Smooth muscle cell (in vitro differentiated cells): ENCODE measurements around the gene PRKAA2. TPM values are rescaled to one million over a fixed set of nuclear protein-coding genes. Genes with fewer than 3 reads are reported as not detected.

ENCODE experiments used
- DNase-seq: peaks from one replicate; lab custom pipeline; 2025; ENCODE audit not compliant: unreplicated experiment; lab: John Stamatoyannopoulos, UW
- H2AFZ ChIP-seq: fragments of 200-600 bp; sonication (generic); 2 replicates; pipeline ENCODE4 v1.6.0; 2016; ENCODE audit warnings: antibody characterized with exemption, low read depth, mild to moderate bottlenecking
- H3F3A ChIP-seq: fragments of 200-600 bp; sonication (generic); 2 replicates; pipeline ENCODE4 v1.6.0; 2017; ENCODE audit warnings: antibody characterized with exemption, low read depth
- H3K27ac ChIP-seq: fragments of 200-600 bp; sonication (generic); 2 replicates; pipeline ENCODE4 v1.5.1; 2016; ENCODE audit warnings: low read depth, mild to moderate bottlenecking
- H3K27me3 ChIP-seq: fragments of 200-600 bp; sonication (generic); 2 replicates; pipeline ENCODE4 v1.6.1; 2016; ENCODE audit warnings: low read depth, mild to moderate bottlenecking
- H3K36me3 ChIP-seq: fragments of 200-600 bp; sonication (generic); 2 replicates; pipeline ENCODE4 v1.5.1; 2016; ENCODE audit warnings: low read depth
- H3K4me1 ChIP-seq: fragments of 200-600 bp; sonication (generic); 2 replicates; pipeline ENCODE4 v1.5.1; 2016; ENCODE audit warnings: low read depth
- H3K4me2 ChIP-seq: fragments of 200-600 bp; sonication (generic); 2 replicates; pipeline ENCODE4 v1.6.0; 2016; ENCODE audit warnings: mild to moderate bottlenecking
- H3K4me3 ChIP-seq: fragments of 200-600 bp; sonication (generic); 2 replicates; pipeline ENCODE4 v1.5.1; 2016; ENCODE audit warnings: mild to moderate bottlenecking
- H3K79me2 ChIP-seq: fragments of 200-600 bp; sonication (generic); 2 replicates; pipeline ENCODE4 v1.6.0; 2016; ENCODE audit warnings: low read depth, mild to moderate bottlenecking
- H3K9ac ChIP-seq: fragments of 200-600 bp; sonication (generic); 2 replicates; pipeline ENCODE4 v1.6.0; 2016; ENCODE audit warnings: low read depth
- H3K9me3 ChIP-seq: fragments of 200-600 bp; sonication (generic); replicated peaks from 2 replicates; pipeline ENCODE4 v1.5.1; 2016; ENCODE audit warnings: low read depth
- H4K20me1 ChIP-seq: fragments of 200-600 bp; sonication (generic); 2 replicates; pipeline ENCODE4 v1.6.0; 2016; ENCODE audit warnings: low read depth
- WGBS: methylation state at CpG from one replicate; pipeline ENCODE4 v1.1.7; 2016; ENCODE audit warnings: low lambda C conversion rate; 5-methylcytosine and 5-hydroxymethylcytosine counted together
- polyA plus RNA-seq: library from polyadenylated mRNA; unstranded; fragments of >200 nt; fragmentation: Nextera tagmentation; extraction: Ambion mirVana; gene quantifications from 2 replicates; pipeline ENCODE4 v1.2.1, GENCODE V29; 2016
- total RNA-seq: library from RNA; depleted of rRNA; stranded (reverse); fragments of >200 nt; gene quantifications from 2 replicates; pipeline ENCODE4 v1.2.3, GENCODE V29; 2014
- TF ChIP-seq, protein P1 (sequence below): fragments of 200-600 bp; sonication (generic); IDR thresholded peaks from 2 replicates; pipeline ENCODE4 v1.5.1; 2017; ENCODE audit warnings: borderline replicate concordance, mild to moderate bottlenecking, antibody characterized with exemption; ENCODE audit not compliant: insufficient read depth, poor library complexity, severe bottlenecking

Gene PRKAA2
- total and polyA plus RNA-seq, 2 experiments from 2014 or later: 0.17 to 1.3 TPM

DNA sequence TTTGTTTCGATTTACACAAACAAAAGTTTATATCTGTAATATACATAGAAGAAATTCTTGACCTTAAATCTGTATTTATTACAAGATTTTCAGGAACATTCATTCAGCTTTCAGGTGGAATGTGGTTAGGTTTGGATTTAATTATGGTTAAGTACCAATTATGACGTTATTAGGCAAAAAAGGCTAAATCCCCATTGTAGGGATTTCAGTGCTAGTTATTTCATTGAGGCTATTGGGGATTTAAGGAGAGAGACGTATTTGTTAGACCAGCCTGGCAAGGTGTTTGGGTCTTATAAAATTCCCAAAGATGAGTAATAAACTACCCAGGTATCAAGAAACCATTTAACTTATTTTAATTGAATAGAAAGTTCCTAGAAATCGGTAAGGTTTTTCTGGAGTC lies 26.0 kb downstream of the PRKAA2 start:
- no peak for DNase-seq
- 95% methylated on average over 4 of the region's 4 CpGs for WGBS

DNA sequence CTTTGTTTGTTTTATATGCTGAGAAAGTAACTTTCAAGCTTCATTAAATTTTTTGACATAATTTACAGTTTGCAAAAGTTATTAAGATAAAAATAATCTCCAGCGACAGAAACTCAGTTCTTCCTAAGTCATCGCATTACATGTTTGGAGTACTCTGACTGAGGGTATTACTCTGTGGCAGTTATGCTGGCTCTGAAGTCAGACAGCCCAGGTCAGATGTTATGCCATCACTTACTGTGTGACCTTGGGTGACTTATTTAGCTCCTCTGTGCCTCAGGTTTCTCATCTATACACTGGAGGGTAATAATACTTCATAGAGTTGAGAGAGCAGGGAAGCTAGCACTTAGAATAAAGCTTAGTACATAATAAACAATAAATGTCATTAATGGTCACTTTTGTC lies 26.4 kb downstream of the PRKAA2 start:
- Histone ChIP-seq H3K4me2 (no peak overlapping the region), H4K20me1 (no peaks in the 10 kb centered on the region), H3K4me1 (no peaks in the 10 kb centered on the region), H3K27ac (no peak overlapping the region), H3K27me3 (no peaks in the 10 kb centered on the region), H3K79me2 (no peaks in the 10 kb centered on the region), H3K4me3 (no peak overlapping the region), H3K9me3 (no peaks in the 10 kb centered on the region), H3K9ac (no peak overlapping the region), H3K36me3 (no peaks in the 10 kb centered on the region), H2AFZ (no peak overlapping the region), H3F3A (no peaks in the 10 kb centered on the region)
- no peak for DNase-seq
- WGBS: 92% methylated on average over 2 of the region's 2 CpGs
- TF ChIP-seq, protein P1, sequence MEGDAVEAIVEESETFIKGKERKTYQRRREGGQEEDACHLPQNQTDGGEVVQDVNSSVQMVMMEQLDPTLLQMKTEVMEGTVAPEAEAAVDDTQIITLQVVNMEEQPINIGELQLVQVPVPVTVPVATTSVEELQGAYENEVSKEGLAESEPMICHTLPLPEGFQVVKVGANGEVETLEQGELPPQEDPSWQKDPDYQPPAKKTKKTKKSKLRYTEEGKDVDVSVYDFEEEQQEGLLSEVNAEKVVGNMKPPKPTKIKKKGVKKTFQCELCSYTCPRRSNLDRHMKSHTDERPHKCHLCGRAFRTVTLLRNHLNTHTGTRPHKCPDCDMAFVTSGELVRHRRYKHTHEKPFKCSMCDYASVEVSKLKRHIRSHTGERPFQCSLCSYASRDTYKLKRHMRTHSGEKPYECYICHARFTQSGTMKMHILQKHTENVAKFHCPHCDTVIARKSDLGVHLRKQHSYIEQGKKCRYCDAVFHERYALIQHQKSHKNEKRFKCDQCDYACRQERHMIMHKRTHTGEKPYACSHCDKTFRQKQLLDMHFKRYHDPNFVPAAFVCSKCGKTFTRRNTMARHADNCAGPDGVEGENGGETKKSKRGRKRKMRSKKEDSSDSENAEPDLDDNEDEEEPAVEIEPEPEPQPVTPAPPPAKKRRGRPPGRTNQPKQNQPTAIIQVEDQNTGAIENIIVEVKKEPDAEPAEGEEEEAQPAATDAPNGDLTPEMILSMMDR: no peak

More for the DNA sequence above, 26.0 kb downstream of the PRKAA2 start:
- H3F3A ChIP-seq: no peaks in the 10 kb centered on the region
- no peak overlapping the region for H3K27ac ChIP-seq
- no peak overlapping the region for H3K9ac ChIP-seq
- no peaks in the 10 kb centered on the region for H3K36me3 ChIP-seq
- H3K4me3 ChIP-seq: no peak overlapping the region
- no peaks in the 10 kb centered on the region for H4K20me1 ChIP-seq
- H3K4me1 ChIP-seq: no peaks in the 10 kb centered on the region
- no peaks in the 10 kb centered on the region for H3K79me2 ChIP-seq
- H3K4me2 ChIP-seq: no peak overlapping the region
- H3K27me3 ChIP-seq: no peaks in the 10 kb centered on the region
- TF ChIP-seq, protein P1: no peak
- H3K9me3 ChIP-seq: no peaks in the 10 kb centered on the region
- H2AFZ ChIP-seq: no peak overlapping the region

DNA sequence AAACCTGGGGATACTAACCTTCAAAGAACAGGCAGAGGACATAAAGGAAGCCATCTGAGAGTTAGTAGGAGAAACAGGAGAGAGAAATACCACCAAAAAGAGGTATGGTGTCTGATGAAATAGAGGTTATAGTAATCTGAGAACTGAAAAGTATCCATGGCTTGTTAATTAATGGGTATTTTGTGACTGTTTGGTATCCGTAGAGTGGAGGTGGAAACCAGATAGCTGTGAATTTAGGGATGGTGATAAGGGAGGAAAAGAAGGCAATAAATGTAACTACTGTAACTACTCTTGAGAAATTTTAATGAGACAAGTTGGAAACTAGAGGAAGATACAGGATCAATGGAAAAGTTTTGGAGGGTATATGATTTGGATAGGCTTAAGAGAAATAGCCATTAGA lies 27.5 kb downstream of the PRKAA2 start:
- no peaks in the 10 kb centered on the region for H4K20me1 ChIP-seq

DNA sequence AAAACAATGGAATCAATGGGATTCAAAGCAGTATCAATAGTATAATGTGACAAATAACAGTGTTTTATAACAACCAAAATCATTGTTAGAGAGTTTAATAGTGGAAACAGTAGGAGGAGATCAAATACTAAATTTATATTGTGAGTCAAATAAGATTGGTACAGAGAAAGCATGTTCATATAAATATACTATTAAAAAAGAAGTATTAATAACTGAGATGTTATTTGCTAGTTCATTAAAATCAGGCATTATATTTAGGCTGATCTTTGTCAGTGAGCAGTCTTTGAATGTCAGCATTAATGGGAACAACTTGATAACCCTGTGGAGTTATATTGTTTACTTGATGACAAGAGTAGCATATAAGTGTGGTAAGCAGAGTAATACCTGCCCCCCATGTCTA lies 30.6 kb downstream of the PRKAA2 start:
- H3K27me3 ChIP-seq: no peaks in the 10 kb centered on the region
- no peak overlapping the region for H3K27ac ChIP-seq
- H4K20me1 ChIP-seq: no peaks in the 10 kb centered on the region
- no peak overlapping the region for H3K9ac ChIP-seq
- H3F3A ChIP-seq: peaks cover 5% of the 10 kb centered on the region
- TF ChIP-seq, protein P1: no peak
- no peak overlapping the region for H2AFZ ChIP-seq
- H3K4me1 ChIP-seq: no peaks in the 10 kb centered on the region
- no peak overlapping the region for H3K4me3 ChIP-seq
- H3K9me3 ChIP-seq: no peaks in the 10 kb centered on the region
- no peaks in the 10 kb centered on the region for H3K79me2 ChIP-seq
- no peak overlapping the region for H3K4me2 ChIP-seq
- no peaks in the 10 kb centered on the region for H3K36me3 ChIP-seq
- no peak for DNase-seq

More for the DNA sequence above, 27.5 kb downstream of the PRKAA2 start:
- no peaks in the 10 kb centered on the region for H3K27me3 ChIP-seq
- H3K4me1 ChIP-seq: no peaks in the 10 kb centered on the region
- H3K4me3 ChIP-seq: no peak overlapping the region
- no peak overlapping the region for H3K27ac ChIP-seq
- 65% methylated on average over 1 of the region's 1 CpG for whole genome bisulfite sequencing
- TF ChIP-seq, protein P1: no peak
- no peaks in the 10 kb centered on the region for H3K36me3 ChIP-seq
- H3K79me2 ChIP-seq: no peaks in the 10 kb centered on the region
- DNase-seq: no peak
- peaks cover 5% of the 10 kb centered on the region for H3F3A ChIP-seq
- H3K9me3 ChIP-seq: no peaks in the 10 kb centered on the region
- H3K9ac ChIP-seq: no peak overlapping the region
- no peak overlapping the region for H2AFZ ChIP-seq
- no peak overlapping the region for H3K4me2 ChIP-seq
